ENCODE data around the gene ADAM22.
"Not testable (repeated sequence)": the region's sequence is repeated elsewhere in the genome, so short reads cannot be mapped to it uniquely, and the experiment has no call there.

The ADAM22 gene

GRCh38 chr7:87912121-87912520 lies 21.9 kb upstream of the ADAM22 start:
- DNase-seq (ENCODE audit: low spot score) = no peak
- in situ Hi-C loops (cut with MboI; ENCODE audit: low pct_unique_long_range_greater_than_20kb, low sequenced_read_pairs, unreplicated experiment) = no loop called here

GRCh38 chr7:87918740-87919139 lies 15.3 kb upstream of the ADAM22 start:
- no peak for DNase-seq (ENCODE audit: low spot score)
- TF ChIP-seq CTCF (IDR thresholded peaks at IDR 0.05; ENCODE audit: extremely low read depth, insufficient read depth, missing control alignments) = no peak
- in situ Hi-C loops (cut with MboI; ENCODE audit: low pct_unique_long_range_greater_than_20kb, low sequenced_read_pairs, unreplicated experiment) = no loop called here

More at GRCh38 chr7:87912121-87912520, 21.9 kb upstream of the ADAM22 start:
- TF ChIP-seq CTCF (IDR thresholded peaks at IDR 0.05; ENCODE audit: extremely low read depth, insufficient read depth, missing control alignments) = no peak

- TF ChIP-seq CTCF (IDR thresholded peaks at IDR 0.05; ENCODE audit: extremely low read depth, insufficient read depth, missing control alignments) = no peak
- in situ Hi-C loops (cut with MboI; ENCODE audit: low pct_unique_long_range_greater_than_20kb, low sequenced_read_pairs, unreplicated experiment) = no loop called here
- no peak for DNase-seq (ENCODE audit: low spot score)
Measured at GRCh38 chr7:87919875-87920274, 14.2 kb upstream of the ADAM22 start.

- in situ Hi-C loops (cut with MboI; ENCODE audit: low pct_unique_long_range_greater_than_20kb, low sequenced_read_pairs, unreplicated experiment) = no loop called here
- no peak for TF ChIP-seq CTCF (IDR thresholded peaks at IDR 0.05; ENCODE audit: extremely low read depth, insufficient read depth, missing control alignments)
- no peak for DNase-seq (ENCODE audit: low spot score)
Measured at GRCh38 chr7:87920578-87920977, 13.5 kb upstream of the ADAM22 start.

GRCh38 chr7:87922759-87923395 lies 11.2 kb upstream of the ADAM22 start:
- in situ Hi-C loops (cut with MboI; ENCODE audit: low pct_unique_long_range_greater_than_20kb, low sequenced_read_pairs, unreplicated experiment) = not testable (repeated sequence)

GRCh38 chr7:87926581-87927461 lies 7.2 kb upstream of the ADAM22 start:
- peak; percentile 26 for DNase-seq (ENCODE audit: low spot score)
- in situ Hi-C loops (cut with MboI; ENCODE audit: low pct_unique_long_range_greater_than_20kb, low sequenced_read_pairs, unreplicated experiment) = no loop called here
- peak; percentile 49 for TF ChIP-seq CTCF (IDR thresholded peaks at IDR 0.05; ENCODE audit: extremely low read depth, insufficient read depth, missing control alignments)

More at GRCh38 chr7:87922759-87923395, 11.2 kb upstream of the ADAM22 start:
- not testable (repeated sequence) for DNase-seq (ENCODE audit: low spot score)

GRCh38 chr7:87933605-87933952 lies 472 bp upstream of the ADAM22 start:
- no peak for TF ChIP-seq CTCF (IDR thresholded peaks at IDR 0.05; ENCODE audit: extremely low read depth, insufficient read depth, missing control alignments)
- DNase-seq (ENCODE audit: low spot score) = peak; percentile 12
- in situ Hi-C loops (cut with MboI; ENCODE audit: low pct_unique_long_range_greater_than_20kb, low sequenced_read_pairs, unreplicated experiment) = no loop called here
